ENCODE data around the gene GALNTL6.

GALNTL6 gene

DNA sequence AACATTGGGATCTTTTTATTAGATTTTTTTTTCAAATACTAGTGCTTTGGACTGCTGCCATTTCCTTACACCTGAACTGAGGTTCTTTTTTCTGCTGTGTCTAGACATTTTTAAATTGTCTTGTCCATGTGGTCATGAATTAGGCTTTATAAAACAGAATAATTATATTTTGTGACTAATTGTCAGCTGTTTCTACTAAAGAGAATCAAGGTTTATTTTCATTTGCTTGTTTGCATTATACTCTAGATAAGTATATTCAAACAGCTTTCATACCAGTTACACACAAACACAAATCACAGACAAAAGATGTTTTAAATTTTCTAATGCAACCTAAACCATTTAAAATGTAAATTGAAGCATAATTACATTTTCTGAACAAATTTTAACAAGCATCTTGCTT lies 194.7 kb downstream of the GALNTL6 start:
- no peak for DNase-seq (ENCODE audit: low spot score)

DNA sequence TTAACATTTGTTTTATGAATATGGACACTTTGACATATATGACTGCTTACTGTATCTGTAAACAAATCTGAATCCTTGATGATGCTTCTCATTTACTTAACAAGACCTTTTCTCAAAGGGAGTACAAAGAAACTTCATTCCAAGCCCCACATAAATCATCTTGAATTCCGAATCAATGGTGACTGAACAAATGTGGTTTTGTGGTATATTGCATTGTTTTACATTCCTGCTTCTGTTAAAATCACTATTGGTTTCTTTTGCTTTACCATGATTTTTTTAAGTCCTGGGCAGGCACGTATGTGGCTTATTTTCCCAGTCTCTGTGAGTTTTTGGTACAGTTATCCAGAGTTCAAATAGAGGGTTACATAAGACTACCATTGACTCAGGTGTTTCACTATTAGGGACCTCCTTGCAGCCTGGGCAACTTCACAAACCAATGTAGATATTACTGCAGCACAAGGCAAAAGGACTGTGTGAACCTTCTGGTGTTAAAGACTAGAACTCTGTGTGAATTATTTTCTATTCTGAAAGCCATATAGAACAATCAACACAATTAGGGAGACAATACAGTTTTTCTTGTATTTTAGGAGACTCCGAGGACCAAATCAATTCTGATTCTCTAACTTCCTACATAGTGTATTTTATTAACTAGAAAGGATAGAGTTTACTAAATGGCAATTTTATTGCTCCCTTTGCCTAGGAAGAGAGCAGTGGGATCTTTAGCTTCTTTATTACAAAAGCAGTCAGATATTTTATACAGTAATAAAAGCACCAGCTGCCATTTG lies 196.4 kb downstream of the GALNTL6 start:
- DNase-seq (ENCODE audit: low spot score): no peak

DNA sequence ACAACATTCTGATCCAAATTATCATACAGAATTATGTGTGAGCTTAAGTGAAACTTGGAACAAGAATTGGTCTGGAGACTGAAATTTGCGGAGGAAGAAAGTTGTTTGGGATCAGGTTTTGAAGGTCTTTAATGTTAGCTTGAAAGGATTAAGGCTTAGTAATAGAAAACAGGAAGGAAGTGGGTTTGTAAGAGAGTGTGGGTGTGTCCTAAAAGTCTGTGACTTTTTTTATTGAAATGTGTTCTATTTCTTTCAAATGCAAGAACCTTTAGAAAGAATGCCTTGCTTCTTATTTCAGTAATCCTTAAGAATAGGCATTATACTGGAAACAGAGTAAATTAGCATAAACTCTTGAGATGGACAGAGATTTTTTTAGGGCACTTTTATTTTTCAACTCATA lies 198.0 kb downstream of the GALNTL6 start:
- DNase-seq (ENCODE audit: low spot score): no peak

DNA sequence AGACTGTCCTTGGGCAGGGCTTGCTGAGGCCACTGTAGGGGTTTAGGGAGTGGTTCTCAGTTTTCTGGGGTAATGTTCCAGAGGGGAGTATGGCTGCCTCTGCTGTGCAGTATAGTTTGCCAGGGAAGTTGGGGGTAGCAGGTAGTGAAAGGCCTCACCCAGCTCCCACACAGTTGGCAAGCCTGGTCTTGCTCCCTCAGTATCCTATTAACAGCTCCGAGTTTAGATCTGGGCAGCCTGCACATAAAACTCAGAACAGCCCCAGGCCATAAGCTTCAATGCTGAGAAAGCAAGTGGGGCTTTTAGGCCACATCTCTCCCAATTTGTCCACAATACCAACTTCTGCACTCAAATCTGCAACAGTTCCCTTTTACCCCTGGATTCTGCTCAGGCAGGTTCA lies 205.2 kb downstream of the GALNTL6 start:
- no peak for DNase-seq (ENCODE audit: low spot score)

DNA sequence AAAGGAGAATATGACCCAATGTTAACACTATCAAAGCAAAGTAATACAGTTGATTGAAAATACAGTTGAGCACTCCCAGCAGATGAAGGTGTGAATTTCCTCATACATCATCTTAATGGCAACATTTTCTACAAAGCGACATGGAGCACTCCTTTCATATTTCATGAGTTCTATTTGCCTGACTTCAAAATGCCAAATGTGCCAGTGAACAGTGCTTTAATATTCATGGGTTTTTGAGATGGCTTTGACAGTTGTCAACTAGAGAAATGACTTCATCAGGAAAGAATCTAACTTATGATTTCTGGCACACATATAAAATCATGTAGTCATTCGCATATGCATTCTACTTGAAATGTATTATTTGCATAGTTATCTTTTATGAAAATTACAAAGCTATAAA lies 222.4 kb downstream of the GALNTL6 start:
- DNase-seq (ENCODE audit: low spot score): no peak

DNA sequence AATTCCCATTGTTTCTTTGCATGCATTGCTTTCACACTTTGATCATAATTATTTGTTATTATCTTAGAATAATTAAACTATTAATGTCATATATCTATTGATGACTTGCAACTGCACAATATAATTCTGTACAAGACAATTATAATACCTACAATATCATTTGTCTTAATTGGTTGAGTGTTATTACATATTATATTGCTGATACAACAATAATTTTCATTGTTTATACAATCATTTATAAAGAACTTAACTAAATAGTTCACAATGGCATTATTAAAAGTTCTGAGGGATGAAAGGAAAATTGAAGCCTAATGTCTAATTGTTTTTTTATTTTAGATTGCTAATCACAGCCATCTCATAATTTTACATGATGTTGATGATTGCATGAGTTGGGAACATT lies 227.6 kb downstream of the GALNTL6 start:
- DNase-seq (ENCODE audit: low spot score): no peak

DNA sequence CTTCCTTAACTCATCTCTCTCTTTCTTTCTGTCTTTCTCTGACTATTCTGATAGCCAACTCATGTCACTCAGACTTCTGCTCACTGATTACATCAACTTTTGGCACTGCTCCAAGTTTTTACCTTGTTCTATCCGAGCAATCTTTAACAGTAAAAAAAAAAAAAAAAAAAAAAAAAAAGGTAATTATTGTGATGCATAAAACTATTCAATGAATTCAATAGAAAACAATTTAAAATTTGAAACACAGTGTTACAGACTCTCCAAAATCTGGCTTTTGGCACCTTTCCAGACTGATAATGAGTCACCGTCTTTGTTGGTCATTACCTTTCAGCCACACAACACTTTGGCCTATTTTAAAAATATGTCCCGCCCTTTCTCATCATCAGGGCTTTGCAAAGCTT lies 229.5 kb downstream of the GALNTL6 start:
- DNase-seq (ENCODE audit: low spot score): no peak

DNA sequence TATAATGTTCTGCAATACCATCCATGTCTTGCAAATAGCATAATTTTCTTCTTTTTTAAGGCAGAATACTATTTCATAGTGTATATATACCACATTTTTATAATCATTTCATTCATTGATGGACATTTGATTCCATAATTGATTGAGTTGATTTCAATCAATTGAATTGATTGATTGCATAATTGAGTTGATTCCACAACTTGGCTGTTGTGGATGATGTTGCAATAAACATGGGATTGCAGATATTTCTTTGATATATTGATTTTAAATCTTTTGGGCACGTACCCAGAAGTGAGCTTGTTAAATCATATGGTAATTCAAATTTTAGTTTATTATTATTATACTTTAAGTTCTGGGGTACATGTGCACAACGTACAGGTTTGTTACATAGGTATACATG lies 232.8 kb downstream of the GALNTL6 start:
- no peak for DNase-seq (ENCODE audit: low spot score)

DNA sequence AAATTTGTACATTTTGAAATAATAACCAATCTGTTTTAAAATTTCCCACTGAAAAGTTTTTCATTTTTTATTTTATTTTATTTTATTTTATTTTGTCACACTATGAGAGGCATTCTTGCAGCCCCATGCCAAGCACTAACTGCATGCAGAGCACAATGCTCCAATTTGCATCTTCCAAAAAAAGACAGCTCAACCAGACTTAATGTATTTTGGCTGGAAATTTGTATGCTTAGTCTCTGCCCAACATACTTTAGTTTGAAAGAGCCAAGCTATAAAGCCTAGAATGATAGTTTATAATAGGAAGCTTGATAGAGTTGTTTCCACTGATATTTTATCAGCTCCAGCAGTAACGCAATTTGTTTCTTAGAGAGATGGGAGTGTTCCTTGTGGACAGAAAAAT lies 235.5 kb downstream of the GALNTL6 start:
- DNase-seq (ENCODE audit: low spot score): no peak

DNA sequence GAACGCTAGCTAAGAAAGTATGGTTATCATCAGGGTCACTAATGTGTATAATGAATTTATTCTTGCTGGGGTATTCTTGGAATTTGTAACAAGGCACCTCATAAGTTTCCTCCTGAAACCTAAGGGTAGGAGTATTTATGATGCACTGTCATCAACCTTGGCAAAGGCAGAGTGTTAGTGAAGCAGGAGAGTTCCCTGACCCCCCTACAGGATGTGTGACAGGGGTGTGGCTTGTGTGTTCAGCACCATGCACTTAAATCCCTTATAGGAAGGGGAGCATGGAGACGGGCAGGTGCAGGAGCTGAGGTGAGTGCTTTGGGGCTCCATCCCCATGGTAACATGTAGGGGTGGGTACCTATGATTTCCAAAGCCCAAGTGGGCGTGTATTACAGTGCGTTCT lies 237.7 kb downstream of the GALNTL6 start:
- no peak for DNase-seq (ENCODE audit: low spot score)

DNA sequence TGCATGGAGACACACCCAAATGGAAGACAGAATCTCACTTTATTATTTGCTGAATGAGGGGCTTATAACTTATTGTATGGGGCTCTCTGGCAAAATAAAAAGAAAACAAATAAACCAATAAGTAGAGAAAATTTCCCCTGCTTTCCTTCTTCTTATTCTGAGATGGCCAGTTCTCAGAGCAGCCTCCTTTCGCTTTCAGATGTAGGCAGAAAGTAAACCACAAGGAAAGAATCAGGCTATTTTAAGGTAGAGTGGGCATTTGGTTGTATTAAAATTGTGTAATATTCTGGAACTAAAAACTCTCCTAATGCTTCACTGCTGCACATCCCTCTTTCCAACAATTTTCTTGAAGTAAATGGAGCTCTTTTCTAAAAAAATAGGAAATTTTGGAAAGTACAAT lies 241.8 kb downstream of the GALNTL6 start:
- DNase-seq (ENCODE audit: low spot score): no peak

DNA sequence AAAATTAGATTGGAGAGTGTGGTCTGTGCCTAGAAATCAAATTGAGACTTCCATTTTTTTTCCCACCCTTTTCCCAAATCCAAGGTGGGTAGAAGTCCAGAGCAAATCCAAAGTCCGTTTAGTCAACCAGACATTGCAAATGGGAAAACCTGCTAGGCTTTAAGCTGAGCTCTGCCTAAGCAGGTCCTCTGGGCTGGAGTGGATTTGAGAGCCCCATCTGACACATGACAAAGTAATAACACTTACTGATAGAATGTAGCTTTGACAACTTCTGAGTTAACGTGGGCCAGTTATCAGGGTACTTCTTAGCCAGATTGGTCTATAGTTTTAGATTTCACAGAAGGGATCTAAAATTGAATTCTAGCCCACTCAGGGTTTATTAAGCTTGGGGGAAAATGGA lies 242.3 kb downstream of the GALNTL6 start:
- no peak for DNase-seq (ENCODE audit: low spot score)

DNA sequence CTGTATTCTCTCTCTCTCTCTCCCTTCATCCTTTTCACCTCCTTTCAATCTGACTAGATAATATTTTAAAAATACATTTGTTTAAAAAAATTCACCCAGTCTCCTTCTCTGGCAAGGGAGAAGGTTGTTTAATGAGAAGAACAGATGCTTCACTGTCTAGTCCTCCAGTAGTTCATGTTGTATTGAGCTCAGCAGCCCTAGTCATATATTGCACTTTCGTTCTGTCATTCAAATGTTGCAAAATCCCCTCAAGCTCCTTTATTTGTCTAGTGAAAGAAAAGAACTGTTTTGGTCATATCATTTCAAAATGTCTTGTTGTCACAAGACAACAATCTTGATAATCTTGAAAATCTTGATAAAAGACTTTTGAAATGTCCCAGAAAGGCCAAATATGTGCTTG lies 248.0 kb downstream of the GALNTL6 start:
- no peak for DNase-seq (ENCODE audit: low spot score)

DNA sequence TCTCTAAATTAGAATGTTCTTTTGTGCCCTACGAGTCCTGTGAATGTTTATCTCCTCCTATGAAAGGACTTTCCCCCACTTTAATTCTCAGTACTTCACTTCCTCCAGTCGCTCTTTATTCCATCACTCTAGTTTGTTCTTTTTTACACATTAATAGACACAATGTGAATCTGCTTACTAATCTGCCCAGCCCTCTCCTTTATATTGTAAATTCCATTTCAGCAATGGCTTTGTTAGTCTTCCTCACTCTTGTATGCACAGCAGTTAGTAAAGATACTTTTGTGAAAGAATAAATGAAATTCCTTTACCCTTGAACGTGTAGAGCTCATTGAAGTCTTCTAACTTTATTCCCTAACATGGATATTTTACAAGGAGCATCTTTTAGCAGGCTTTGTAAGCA lies 255.3 kb downstream of the GALNTL6 start:
- no peak for DNase-seq (ENCODE audit: low spot score)

DNA sequence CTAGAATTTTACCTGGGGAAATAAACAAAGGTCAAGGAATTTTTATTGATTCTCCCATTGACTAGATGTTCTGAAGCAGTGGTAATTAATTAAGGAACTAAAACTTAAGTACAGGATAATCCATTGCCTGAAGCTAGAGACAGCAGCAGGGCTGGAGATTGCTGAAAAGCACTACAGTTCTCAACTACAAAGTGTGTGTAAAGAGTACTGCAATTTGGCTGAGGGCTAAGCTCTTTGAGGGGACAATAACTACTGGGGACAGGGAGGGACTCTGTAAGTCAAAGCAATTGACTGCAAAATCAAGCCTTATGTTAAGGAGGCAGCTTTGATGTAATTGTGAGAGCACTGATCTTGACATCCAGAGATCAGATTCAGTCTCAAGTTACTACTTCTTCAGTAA lies 260.4 kb downstream of the GALNTL6 start:
- no peak for DNase-seq (ENCODE audit: low spot score)

DNA sequence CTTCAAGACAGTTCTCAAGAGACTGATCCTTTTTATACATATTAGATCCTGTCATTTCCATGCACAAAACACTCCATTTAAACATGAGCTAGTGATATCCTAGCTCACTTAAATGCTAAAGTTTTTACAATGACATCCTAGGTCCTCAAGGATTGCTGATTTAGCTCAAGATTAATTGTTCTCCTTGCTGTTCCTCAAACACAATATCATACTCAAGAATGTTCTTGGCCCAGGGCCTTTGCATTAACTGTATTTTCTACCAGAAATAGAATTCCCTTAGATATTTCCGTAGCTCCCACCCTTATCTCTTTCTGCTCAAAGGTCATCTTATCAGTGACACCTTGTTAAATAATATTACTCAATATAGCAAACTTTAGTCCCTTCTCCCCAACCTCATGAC lies 270.1 kb downstream of the GALNTL6 start:
- DNase-seq (ENCODE audit: low spot score): no peak

DNA sequence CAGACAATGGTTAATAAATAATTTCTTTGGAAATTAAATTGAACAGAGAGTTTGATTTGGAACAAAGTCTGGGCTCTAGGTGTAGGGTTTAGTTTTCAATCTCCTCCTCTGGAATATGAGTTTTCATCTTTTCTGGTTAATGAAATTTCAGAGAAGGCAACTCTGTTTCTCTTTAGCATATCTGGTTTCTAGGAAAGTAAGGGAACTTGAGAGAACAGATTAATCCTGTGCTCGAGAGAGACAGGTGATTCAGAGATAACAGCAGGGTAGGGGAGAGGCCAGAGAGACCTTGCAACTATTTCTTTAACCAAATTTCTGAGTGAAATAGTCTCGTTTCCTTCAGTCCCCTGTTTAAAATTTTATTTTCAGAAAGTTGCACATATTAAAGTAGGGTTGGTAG lies 275.4 kb downstream of the GALNTL6 start:
- DNase-seq (ENCODE audit: low spot score): no peak

DNA sequence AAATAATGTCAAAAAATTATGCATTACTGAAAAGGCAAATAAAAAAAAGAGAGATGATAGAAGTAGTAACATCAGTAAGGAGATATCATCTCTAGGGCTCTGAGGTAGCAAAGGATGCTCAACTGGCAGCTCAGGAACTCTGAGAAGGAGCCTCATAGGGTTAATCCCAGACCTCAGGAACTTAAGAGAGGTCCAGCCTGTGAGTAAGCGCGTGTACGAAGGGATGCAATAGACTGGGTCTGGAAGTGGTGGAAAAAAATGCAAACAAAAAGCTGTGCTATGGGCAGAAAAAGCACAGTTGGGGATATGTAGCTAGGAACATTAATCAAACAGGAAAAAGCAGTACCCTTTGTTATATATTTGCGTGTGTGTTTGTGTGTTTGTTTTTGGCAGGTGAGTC lies 282.0 kb downstream of the GALNTL6 start:
- DNase-seq (ENCODE audit: low spot score): no peak

DNA sequence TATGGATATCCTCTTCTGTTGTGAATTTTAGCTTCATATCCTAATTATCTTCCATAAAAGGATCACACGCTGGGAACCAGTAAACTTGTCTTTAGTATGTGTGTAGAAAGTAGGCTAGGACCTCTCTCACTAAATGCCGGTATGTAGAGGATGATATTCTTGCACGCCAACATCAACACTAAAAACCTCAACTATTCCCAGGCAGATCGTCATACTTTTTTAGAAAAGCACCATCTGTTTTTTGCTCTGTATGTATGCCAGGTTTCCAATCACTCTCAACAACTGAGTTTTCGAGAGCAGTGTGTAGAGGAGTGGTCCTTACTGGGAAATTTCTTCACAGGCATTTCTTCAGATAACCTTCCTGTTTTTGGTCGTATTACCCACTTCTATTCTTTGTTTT lies 283.6 kb downstream of the GALNTL6 start:
- no peak for DNase-seq (ENCODE audit: low spot score)

DNA sequence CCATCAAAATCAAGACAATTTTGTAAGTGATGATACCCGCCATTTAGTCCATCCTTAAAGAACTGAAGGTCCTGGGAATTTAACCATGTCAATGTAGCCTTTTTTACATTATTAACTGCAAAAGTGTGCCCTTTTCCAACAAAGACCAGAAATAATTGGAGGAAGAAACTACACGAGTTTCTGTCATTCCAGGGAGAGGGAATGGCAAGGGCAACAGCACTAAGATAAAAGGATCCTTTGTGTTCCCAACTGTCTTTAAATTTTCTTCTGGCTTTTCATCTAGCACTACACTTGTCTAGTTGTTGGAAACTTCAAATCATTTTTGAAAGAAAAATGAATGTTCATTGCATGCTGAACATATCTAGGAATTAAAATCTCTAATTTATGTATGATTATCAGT lies 286.2 kb downstream of the GALNTL6 start:
- DNase-seq (ENCODE audit: low spot score): no peak

DNA sequence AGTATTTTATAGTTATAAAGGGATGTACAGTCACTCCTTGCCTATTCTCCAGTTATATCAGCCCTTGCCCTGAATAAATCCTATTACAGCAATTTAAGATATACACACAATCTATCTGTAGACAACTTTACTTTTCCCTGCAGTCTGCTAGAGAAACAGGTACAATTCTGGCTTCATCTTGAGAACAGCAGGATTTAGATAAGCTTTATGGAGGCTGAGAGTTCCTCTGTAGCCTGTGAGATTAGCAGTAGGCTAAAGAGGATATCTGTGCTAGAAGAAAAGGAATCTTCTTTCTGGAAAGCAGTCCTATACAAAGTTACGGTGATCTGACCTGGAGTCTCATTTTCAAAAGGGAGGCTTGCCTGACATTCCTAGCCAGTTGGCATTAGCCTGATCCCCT lies 290.3 kb downstream of the GALNTL6 start:
- DNase-seq (ENCODE audit: low spot score): no peak

DNA sequence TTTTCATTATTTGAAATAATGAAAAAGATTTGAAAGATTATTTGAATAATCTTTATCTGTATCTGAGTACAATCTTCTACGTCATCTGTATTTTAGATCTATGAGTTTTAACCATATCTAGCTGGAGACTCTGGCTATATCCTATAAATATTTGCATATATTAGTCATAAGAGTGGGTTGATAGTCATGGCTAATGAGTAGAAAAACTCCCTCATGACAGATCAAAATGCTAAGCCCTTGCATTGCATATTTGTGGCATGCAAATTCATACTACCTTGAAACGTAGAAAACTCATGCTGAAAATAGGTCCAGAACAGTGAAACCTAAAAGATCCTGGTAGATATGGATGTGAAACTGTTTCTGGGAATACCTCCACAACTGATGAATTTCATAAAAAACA lies 291.3 kb downstream of the GALNTL6 start:
- DNase-seq (ENCODE audit: low spot score): no peak

DNA sequence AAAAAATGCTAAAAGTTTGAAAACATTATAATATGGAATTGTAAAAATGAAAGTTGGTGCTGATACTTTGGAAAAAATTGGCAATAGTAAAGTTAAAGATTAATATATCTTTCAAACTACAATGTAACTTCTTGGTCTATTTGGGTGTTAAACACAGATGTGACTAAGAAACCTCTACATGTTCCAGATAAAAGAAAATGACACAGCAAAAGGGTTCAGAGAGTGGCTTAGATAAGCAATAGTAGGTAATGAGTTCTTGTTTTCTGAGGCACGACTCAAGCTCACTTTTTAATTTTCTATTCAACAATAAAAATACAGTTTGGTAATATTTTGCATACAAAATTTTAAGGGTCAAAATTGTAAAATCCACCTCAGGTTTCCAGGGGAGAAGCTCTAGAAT lies 292.7 kb downstream of the GALNTL6 start:
- no peak for DNase-seq (ENCODE audit: low spot score)

DNA sequence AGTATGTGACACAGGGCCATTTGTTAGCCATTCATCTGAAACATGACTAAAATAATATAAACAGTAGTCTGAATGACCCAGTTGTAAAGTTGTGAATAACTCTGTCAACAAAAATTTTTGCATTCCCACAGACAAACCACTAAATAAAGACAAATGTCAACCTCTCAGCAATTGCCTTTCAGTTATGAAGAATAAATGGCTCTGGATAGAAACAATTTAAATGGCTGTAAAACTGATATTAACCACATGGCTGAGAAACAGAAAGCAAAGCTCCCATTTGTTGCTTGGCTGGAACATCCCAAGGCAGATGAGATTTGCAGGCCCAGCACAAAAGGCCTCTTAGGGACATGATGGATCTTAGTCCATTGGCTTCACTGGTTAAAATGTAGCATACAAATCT lies 296.3 kb downstream of the GALNTL6 start:
- no peak for DNase-seq (ENCODE audit: low spot score)

Data from CD4-positive, alpha-beta T cell treated with Interleukin-2 at 100 ng/mL for 4 hours (primary cell).